HFF-Myc (cell line): Measurements from ENCODE around the gene POLD3.

Source experiments
- DNase-seq: peaks from one replicate; pipeline ENCODE4 v3.0.0-alpha.2; 2011; ENCODE audit warnings: low read depth; ENCODE audit errors: extremely low read depth
- H3K4me3 ChIP-seq: replicated peaks from 2 replicates; pipeline ENCODE4 v1.5.1; 2011; ENCODE audit warnings: low read depth, mild to moderate bottlenecking, control low read depth, low read length
- CTCF ChIP-seq: IDR thresholded peaks from 2 replicates; pipeline ENCODE4 v1.5.1; 2012; ENCODE audit warnings: mild to moderate bottlenecking, low read depth, low read length, control low read depth; ENCODE audit errors: missing control alignments

Gene POLD3

GRCh38 chr11:74671520-74672196 lies 79.3 kb downstream of the POLD3 start:
- no peak for DNase-seq
- no peak for TF ChIP-seq CTCF
- no peak overlapping the region for H3K4me3 ChIP-seq

GRCh38 chr11:74672332-74672955 lies 80.1 kb downstream of the POLD3 start:
- TF ChIP-seq CTCF = no peak
- no peak overlapping the region for H3K4me3 ChIP-seq
- DNase-seq = no peak

- H3K4me3 ChIP-seq = no peak overlapping the region
- no peak for TF ChIP-seq CTCF
- DNase-seq = peak; percentile 80
Observed at GRCh38 chr11:74672956-74673692, 80.7 kb downstream of the POLD3 start.

- no peak for TF ChIP-seq CTCF
- DNase-seq = no peak
- no peak overlapping the region for H3K4me3 ChIP-seq
Observed at GRCh38 chr11:74673693-74674360, 81.4 kb downstream of the POLD3 start.

- TF ChIP-seq CTCF = no peak
- DNase-seq = no peak
Observed at GRCh38 chr11:74675761-74676160, 83.4 kb downstream of the POLD3 start.

GRCh38 chr11:74676596-74676995 lies 84.2 kb downstream of the POLD3 start:
- no peak overlapping the region for H3K4me3 ChIP-seq
- no peak for DNase-seq
- TF ChIP-seq CTCF = no peak

More at GRCh38 chr11:74675761-74676160, 83.4 kb downstream of the POLD3 start:
- H3K4me3 ChIP-seq = no peak overlapping the region
